Cardiac muscle cell (in vitro differentiated cells and primary cell): ENCODE measurements around the gene HOXD3. TPM values are rescaled to one million over a fixed set of nuclear protein-coding genes. Genes with fewer than 3 reads are reported as not detected.

Experiments
- DNase-seq, 2 donors: peaks; one replicate each; pipeline versions ENCODE4 v3.0.0 to v3.0.0-alpha.2; 2010 to 2017; ENCODE audit warnings: low read depth in 1 of 2, low spot score in 1 of 2
- H3K27ac ChIP-seq: fragments of 200-600 bp; sonication (generic); 2 replicates; pipeline ENCODE4 v1.5.1; 2016
- H3K27me3 ChIP-seq: fragments of 200-600 bp; sonication (generic); 2 replicates; pipeline ENCODE4 v1.6.0; 2016; ENCODE audit warnings: control low read depth
- H3K36me3 ChIP-seq: fragments of 200-600 bp; sonication (generic); 2 replicates; pipeline ENCODE4 v1.5.1; 2016; ENCODE audit warnings: control low read depth
- H3K4me1 ChIP-seq: fragments of 200-600 bp; sonication (generic); 2 replicates; pipeline ENCODE4 v1.8.1; 2017; ENCODE audit warnings: low read depth, mild to moderate bottlenecking, mixed run types
- H3K4me3 ChIP-seq: fragments of 200-600 bp; sonication (generic); 2 replicates; pipeline ENCODE4 v1.5.1; 2016; ENCODE audit warnings: mild to moderate bottlenecking
- H3K9me3 ChIP-seq: fragments of 200-600 bp; sonication (generic); 2 replicates; pipeline ENCODE4 v1.5.1; 2017; ENCODE audit warnings: low read depth, mild to moderate bottlenecking, control low read depth
- polyA plus RNA-seq: library from polyadenylated mRNA; unstranded; fragments of >200 nt; fragmentation: Nextera tagmentation; extraction: Ambion mirVana; gene quantifications from 2 replicates; pipeline ENCODE4 v1.2.1, GENCODE V29; 2016
- total RNA-seq: library from RNA; depleted of rRNA; stranded (reverse); fragments of >200 nt; gene quantifications from 2 replicates; pipeline ENCODE4 v1.2.3, GENCODE V29; 2016
- TF ChIP-seq, protein P1 (sequence below): IDR thresholded peaks from 2 replicates; pipeline ENCODE4 v1.5.1; 2012; ENCODE audit warnings: low read depth, mild to moderate bottlenecking, low read length

HOXD3 gene
- total and polyA plus RNA-seq, 2 experiments from 2014 or later: 0.12 TPM; not detected in 1

DNA sequence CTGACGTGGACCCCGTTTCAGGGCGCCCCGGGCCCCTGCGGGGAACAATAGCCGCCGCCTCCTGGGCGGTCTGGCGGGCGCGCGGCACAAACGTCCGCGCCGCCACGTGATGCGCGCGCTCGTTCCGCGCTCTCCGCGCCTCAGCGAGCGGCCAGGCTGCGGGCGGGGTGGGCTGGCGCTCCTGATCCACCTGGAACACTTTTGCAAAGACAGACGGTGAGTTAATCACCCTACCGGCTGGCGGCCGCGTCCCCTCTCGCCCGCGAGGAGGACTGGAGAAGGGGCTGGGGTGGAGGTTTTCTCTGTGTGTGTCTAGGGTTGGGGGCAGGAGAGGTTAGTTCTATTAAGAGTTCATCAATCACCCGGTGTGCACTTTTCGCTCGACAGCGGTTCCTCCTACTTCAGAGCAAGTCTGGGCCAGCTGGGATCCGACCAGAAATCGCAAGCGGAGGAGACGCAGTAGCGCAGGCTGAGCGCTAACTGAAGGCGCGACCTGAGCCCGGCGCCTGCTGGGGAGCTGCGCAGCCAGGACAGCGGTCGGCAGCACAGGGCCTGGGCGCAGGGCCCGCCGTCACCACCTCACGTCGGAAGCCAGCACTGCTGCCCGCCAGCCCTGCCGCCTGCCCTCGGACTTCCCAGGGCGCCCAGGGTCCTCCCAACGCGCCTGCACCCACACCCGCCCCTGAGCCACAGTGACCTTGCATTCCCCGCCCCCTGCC lies 21.1 kb downstream of the HOXD3 start:
- Histone ChIP-seq H3K27ac (no peak overlapping the region), H3K36me3 (no peaks in the 10 kb centered on the region), H3K27me3 (peaks cover 100% of the 10 kb centered on the region), H3K9me3 (no peaks in the 10 kb centered on the region), H3K4me3 (peak overlapping the region; percentile 37), H3K4me1 (no peaks in the 10 kb centered on the region)
- TF ChIP-seq, protein P1, sequence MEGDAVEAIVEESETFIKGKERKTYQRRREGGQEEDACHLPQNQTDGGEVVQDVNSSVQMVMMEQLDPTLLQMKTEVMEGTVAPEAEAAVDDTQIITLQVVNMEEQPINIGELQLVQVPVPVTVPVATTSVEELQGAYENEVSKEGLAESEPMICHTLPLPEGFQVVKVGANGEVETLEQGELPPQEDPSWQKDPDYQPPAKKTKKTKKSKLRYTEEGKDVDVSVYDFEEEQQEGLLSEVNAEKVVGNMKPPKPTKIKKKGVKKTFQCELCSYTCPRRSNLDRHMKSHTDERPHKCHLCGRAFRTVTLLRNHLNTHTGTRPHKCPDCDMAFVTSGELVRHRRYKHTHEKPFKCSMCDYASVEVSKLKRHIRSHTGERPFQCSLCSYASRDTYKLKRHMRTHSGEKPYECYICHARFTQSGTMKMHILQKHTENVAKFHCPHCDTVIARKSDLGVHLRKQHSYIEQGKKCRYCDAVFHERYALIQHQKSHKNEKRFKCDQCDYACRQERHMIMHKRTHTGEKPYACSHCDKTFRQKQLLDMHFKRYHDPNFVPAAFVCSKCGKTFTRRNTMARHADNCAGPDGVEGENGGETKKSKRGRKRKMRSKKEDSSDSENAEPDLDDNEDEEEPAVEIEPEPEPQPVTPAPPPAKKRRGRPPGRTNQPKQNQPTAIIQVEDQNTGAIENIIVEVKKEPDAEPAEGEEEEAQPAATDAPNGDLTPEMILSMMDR: no peak
- DNase-seq: peak; percentile 28 to 43

DNA sequence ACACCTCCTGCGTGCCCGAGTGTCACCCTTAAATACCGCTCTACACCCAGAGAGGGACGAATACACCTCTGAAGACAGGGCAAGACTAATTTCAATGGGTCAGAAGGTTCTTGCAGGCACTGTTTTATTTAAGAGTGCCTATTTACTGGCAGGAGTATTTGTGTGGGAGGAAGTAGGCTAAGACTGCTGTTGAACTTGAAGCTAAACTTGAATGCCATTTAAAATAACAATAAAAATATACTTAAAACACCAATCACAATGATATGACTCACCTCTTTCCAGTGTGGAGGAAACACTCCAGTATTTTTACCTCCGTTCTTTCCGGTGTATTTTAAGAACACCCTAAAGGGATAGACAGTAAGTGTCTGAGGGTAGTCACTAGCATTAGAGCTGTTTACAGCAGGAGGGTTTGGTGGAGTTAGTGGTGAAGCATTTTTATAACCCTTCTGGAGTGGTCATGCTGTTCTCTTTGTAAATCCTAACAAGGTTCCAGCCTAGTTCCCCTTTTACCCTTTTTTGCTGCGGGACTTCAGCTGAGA lies 21.7 kb downstream of the HOXD3 start:
- Histone ChIP-seq H3K9me3 (no peaks in the 10 kb centered on the region), H3K4me3 (no peak overlapping the region), H3K4me1 (no peaks in the 10 kb centered on the region), H3K36me3 (no peaks in the 10 kb centered on the region), H3K27me3 (peaks cover 100% of the 10 kb centered on the region), H3K27ac (no peak overlapping the region)
- TF ChIP-seq, protein P1: no peak
- no peak for DNase-seq

DNA sequence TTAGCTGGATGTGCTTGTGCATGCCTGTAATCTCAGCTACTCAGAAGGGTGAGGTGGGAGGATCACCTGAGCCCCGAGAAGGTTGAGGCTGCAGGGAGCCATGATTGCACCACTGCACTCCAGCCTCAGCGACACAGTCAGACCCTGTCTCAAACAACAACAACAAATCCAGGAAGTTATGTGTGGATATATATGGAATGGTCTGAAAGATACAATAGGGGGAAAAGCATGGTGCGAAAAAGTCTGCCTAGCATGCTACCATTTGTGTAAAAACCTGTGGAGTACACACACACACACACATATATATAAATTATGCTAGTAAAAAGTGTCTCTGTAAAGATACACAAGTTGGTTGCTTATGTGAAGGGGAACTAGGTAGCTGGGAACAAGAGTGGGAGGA lies 24.4 kb downstream of the HOXD3 start:
- TF ChIP-seq, protein P1: no peak
- no peak for DNase-seq
- H3K9me3 ChIP-seq: no peaks in the 10 kb centered on the region
- H3K4me3 ChIP-seq: no peak overlapping the region
- H3K36me3 ChIP-seq: no peaks in the 10 kb centered on the region
- H3K27me3 ChIP-seq: peaks cover 100% of the 10 kb centered on the region
- H3K4me1 ChIP-seq: no peaks in the 10 kb centered on the region
- no peak overlapping the region for H3K27ac ChIP-seq

DNA sequence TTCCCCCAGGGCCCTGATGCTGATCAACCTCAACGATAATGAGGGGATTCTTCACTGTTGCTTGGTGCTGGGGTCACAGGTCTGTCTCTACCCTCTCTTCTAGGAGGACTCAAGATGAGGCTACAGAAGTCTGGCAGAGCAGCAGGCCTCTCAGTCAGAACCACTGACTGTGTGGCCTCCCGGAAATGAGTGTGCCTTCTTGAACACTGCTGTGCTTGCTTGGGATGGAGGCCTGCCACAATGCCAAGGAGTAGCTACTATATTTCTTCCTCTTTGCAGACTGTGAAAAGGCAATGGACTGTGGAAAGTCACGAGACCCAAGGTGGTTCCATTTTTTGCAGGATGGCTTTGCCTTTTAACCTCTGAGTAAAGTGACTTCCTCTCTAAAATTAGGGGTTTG lies 25.6 kb downstream of the HOXD3 start:
- TF ChIP-seq, protein P1: no peak
- Histone ChIP-seq H3K4me3 (no peak overlapping the region), H3K4me1 (no peaks in the 10 kb centered on the region), H3K27ac (no peak overlapping the region), H3K36me3 (no peaks in the 10 kb centered on the region), H3K27me3 (peaks cover 100% of the 10 kb centered on the region), H3K9me3 (no peaks in the 10 kb centered on the region)
- DNase-seq: no peak

DNA sequence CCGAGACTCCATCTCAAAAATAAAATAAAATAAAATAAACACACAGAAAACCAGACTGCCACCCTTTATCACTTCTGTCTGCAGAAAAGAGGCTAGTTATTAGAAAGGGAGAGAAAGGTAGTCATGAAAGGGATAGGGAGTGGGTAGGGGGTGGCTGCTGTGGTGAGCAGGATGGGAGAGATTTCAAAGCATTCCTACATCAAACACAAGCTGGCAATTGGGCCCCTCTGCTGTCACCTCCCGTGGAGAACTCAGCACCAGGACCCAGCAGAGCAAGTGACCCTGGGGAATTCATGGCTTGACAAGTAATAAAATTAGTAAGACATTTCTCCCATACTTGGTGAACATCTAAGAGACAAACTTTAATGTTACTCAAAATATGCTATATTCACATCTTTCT lies 27.6 kb downstream of the HOXD3 start:
- Histone ChIP-seq H3K27me3 (peaks cover 100% of the 10 kb centered on the region), H3K4me1 (no peaks in the 10 kb centered on the region), H3K4me3 (no peak overlapping the region), H3K27ac (no peak overlapping the region), H3K9me3 (no peaks in the 10 kb centered on the region), H3K36me3 (no peaks in the 10 kb centered on the region)
- no peak for DNase-seq
- TF ChIP-seq, protein P1: no peak
